ENCODE data around the gene GATC.

- TF ChIP-seq CTCF (IDR thresholded peaks at IDR 0.05) (no peak), POLR2A (IDR thresholded peaks at IDR 0.05) (no peak)
Observed at GRCh38 chr12:120485961-120486881, 40.0 kb downstream of the GATC start.
